GM12878 (cell line): Measurements from ENCODE around the gene STXBP5. TPM values are rescaled to one million over a fixed set of nuclear protein-coding genes. Genes with fewer than 3 reads are reported as not detected.

ENCODE experiments used
- ATAC-seq: fragments of 200-7000 bp; cut with Tn5 transposase; 3 replicates; pipeline ENCODE4 v1.9.1; 2020; ENCODE audit warnings: mild to moderate bottlenecking, moderate library complexity
- BruUV-seq: library from RNA; stranded (reverse); fragments of 400-500 nt; replicated peaks from 2 replicates; lab custom pipeline; 2021; lab: Mats Ljungman, UMichigan
- CTCF ChIA-PET: fragments of 300-600 bp; sonication (Branson Sonifier 250); formaldehyde crosslinking; extraction: SDS; loops from one replicate; lab custom pipeline; 2021; ENCODE audit warnings: inconsistent platforms; lab: Yijun Ruan, JAX
- POLR2A ChIA-PET: fragments of 350-600 bp; formaldehyde crosslinking; extraction: SDS; loops from one replicate; lab custom pipeline; 2021; ENCODE audit warnings: inconsistent platforms; lab: Charles Lee
- RAD21 ChIA-PET: fragments of 300-600 bp; sonication (Branson Sonifier 250); formaldehyde crosslinking; loops from one replicate; lab custom pipeline; 2023; ENCODE audit warnings: antibody characterized with exemption; ENCODE audit not compliant: unreplicated experiment; lab: Charles Lee
- SMC1A ChIA-PET: fragments of 300-600 bp; sonication (Branson Sonifier 250); formaldehyde crosslinking; loops from one replicate; lab custom pipeline; 2023; ENCODE audit not compliant: unreplicated experiment, uncharacterized antibody; lab: Charles Lee
- DNase-seq: peaks from one replicate; pipeline ENCODE4 v3.0.0-alpha.2; 2011; ENCODE audit warnings: low read depth, low spot score
- FAIRE-seq: peaks from 3 replicates; lab custom pipeline; 2011; peaks lifted over from hg19 to GRCh38; lab: Jason Lieb, UNC
- H2AFZ ChIP-seq: 2 replicates; pipeline ENCODE4 v1.6.0; 2011; ENCODE audit warnings: low read depth, low read length, control low read depth; ENCODE audit not compliant: control insufficient read depth
- H3K27ac ChIP-seq: 2 replicates; pipeline ENCODE4 v1.5.1; 2011; ENCODE audit warnings: control low read depth; ENCODE audit not compliant: control insufficient read depth, insufficient read depth
- H3K27me3 ChIP-seq, 2 experiments: replicated peaks in 1 of 2; 2 replicates each; pipeline versions ENCODE4 v1.6.0 to v1.6.1; 2011; ENCODE audit warnings: low read length in 1 of 2; ENCODE audit not compliant: control insufficient read depth in 2 of 2, insufficient read depth in 2 of 2
- H3K36me3 ChIP-seq, 2 experiments: 2 replicates each; pipeline ENCODE4 v1.5.1; 2011; ENCODE audit warnings: low read length in 1 of 2; ENCODE audit not compliant: control insufficient read depth in 2 of 2, insufficient read depth in 2 of 2
- H3K4me1 ChIP-seq: 2 replicates; pipeline ENCODE4 v1.6.1; 2011; ENCODE audit warnings: mild to moderate bottlenecking, low read length, moderate library complexity, mixed read lengths; ENCODE audit not compliant: control insufficient read depth, insufficient read depth
- H3K4me2 ChIP-seq: 2 replicates; pipeline ENCODE4 v1.6.0; 2011; ENCODE audit warnings: control low read depth; ENCODE audit not compliant: control insufficient read depth, insufficient read depth
- H3K4me3 ChIP-seq: fragments of 200-600 bp; sonication (generic); 2 replicates; pipeline ENCODE4 v1.5.1; 2016
- H3K79me2 ChIP-seq: 2 replicates; pipeline ENCODE4 v1.6.0; 2011; ENCODE audit warnings: low read length; ENCODE audit not compliant: control insufficient read depth, insufficient read depth
- H3K9ac ChIP-seq: 2 replicates; pipeline ENCODE4 v1.8.0; 2011; ENCODE audit warnings: low read length, control low read depth, mixed read lengths; ENCODE audit not compliant: control insufficient read depth, insufficient read depth
- H3K9me3 ChIP-seq: replicated peaks from 3 replicates; pipeline ENCODE4 v1.5.1; 2011; ENCODE audit warnings: mild to moderate bottlenecking, low read length; ENCODE audit not compliant: control insufficient read depth, insufficient read depth
- H4K20me1 ChIP-seq: 2 replicates; pipeline ENCODE4 v1.6.0; 2011; ENCODE audit not compliant: control insufficient read depth, insufficient read depth
- BCL11A ChIP-seq: IDR thresholded peaks from 2 replicates; pipeline ENCODE4 v1.6.1; 2011; ENCODE audit warnings: low read depth, low read length
- BRCA1 ChIP-seq: IDR thresholded peaks from 2 replicates; pipeline ENCODE4 v1.6.1; 2011; ENCODE audit warnings: low read depth, low read length, improper control_type of control experiment
- EP300 ChIP-seq, 2 experiments: fragments of 150-350 bp in 1 of 2; IDR thresholded peaks; 2 replicates each; pipeline ENCODE4 v1.6.1; 2011 to 2012; ENCODE audit warnings: low read depth in 2 of 2, low read length in 2 of 2, borderline replicate concordance in 1 of 2, improper control_type of control experiment in 1 of 2, inconsistent platforms in 1 of 2; ENCODE audit not compliant: control insufficient read depth in 1 of 2
- FOS ChIP-seq: IDR thresholded peaks from 3 replicates; pipeline ENCODE4 v1.6.1; 2011; ENCODE audit warnings: borderline replicate concordance; ENCODE audit not compliant: insufficient read length; ENCODE audit errors: extremely low read depth
- IKZF1 ChIP-seq: fragments of 450-650 bp; conservative IDR thresholded peaks from 2 replicates; pipeline ENCODE4 v1.6.1; 2017; ENCODE audit warnings: antibody characterized with exemption, mild to moderate bottlenecking
- IKZF2 ChIP-seq, 2 experiments: fragments of 450-650 bp; IDR thresholded peaks; 2 replicates each; pipeline ENCODE4 v1.6.1; 2017; ENCODE audit warnings: mild to moderate bottlenecking in 2 of 2, moderate library complexity in 2 of 2
- JUNB ChIP-seq: IDR thresholded peaks from 2 replicates; pipeline ENCODE4 v1.6.1; 2016; ENCODE audit warnings: antibody characterized with exemption, mild to moderate bottlenecking
- NR2C1 ChIP-seq: fragments of 450-650 bp; IDR thresholded peaks from 2 replicates; pipeline ENCODE4 v1.6.1; 2017; ENCODE audit warnings: antibody characterized with exemption, mild to moderate bottlenecking, moderate library complexity
- SMARCA5 ChIP-seq: fragments of 450-650 bp; IDR thresholded peaks from 2 replicates; pipeline ENCODE4 v1.6.1; 2017; ENCODE audit warnings: mild to moderate bottlenecking
- ZSCAN29 ChIP-seq: fragments of 450-650 bp; IDR thresholded peaks from 2 replicates; pipeline ENCODE4 v1.6.1; 2017; ENCODE audit warnings: mild to moderate bottlenecking, moderate library complexity
- WGBS: methylation state at CpG from one replicate; pipeline ENCODE4 v1.1.6; 2016; ENCODE audit warnings: low lambda C conversion rate; ENCODE audit not compliant: insufficient replicate concordance, insufficient coverage; ENCODE audit errors: missing lambda C conversion rate; 5-methylcytosine and 5-hydroxymethylcytosine counted together
- in situ Hi-C: fragments of 300-500 bp; cut with MboI; formaldehyde crosslinking; loops from 9 replicates; pipeline ENCODE4 v1.14.3; 2018; ENCODE audit warnings: mixed read lengths
- intact Hi-C: fragments of 100-400 bp; cut with micrococcal nuclease; formaldehyde crosslinking; loops from one replicate; pipeline ENCODE4 v1.14.2; 2022; ENCODE audit not compliant: unreplicated experiment
- polyA plus RNA-seq, 11 experiments: library from polyadenylated mRNA; depleted of rRNA in 4 of 11; unstranded in 6 of 11; stranded (reverse) in 5 of 11; fragments of >200 nt; fragmentation: Nextera tagmentation in 4 of 11; fragmentation: Illumina TruSeq in 1 of 11; extraction: Ambion mirVana in 4 of 11; extraction: Trizol in 1 of 11; gene quantifications; 1 replicate in 1 of 11; 2 replicates in 10 of 11; pipeline versions ENCODE4 v1.2.1 to v1.2.3, GENCODE V29; 2011 to 2016; ENCODE audit warnings: inconsistent platforms in 2 of 11, missing spikeins in 2 of 11, low read depth in 1 of 11
- total RNA-seq, 4 experiments: library from RNA; depleted of rRNA in 3 of 4; stranded (reverse); fragments of >200 nt in 3 of 4; fragmentation: Illumina TruSeq in 1 of 4; extraction: Trizol in 1 of 4; gene quantifications; 2 replicates each; pipeline versions ENCODE4 v1.2.1 to v1.2.3, GENCODE V29; 2013 to 2021
- TF ChIP-seq, protein P1 (sequence below): fragments of 450-650 bp; IDR thresholded peaks from 2 replicates; pipeline ENCODE4 v1.6.1; 2016; ENCODE audit warnings: mild to moderate bottlenecking
- TF ChIP-seq, protein P2 (sequence below): IDR thresholded peaks from 2 replicates; pipeline ENCODE4 v1.6.1; 2012; ENCODE audit warnings: low read length, inconsistent platforms

The STXBP5 gene
- total and polyA plus RNA-seq, 10 of the 15 experiments (the other 5 are each of a cell fraction or from before 2014, with no cell fraction given), result 1.4 to 13.2 (median 8.4) TPM

DNA sequence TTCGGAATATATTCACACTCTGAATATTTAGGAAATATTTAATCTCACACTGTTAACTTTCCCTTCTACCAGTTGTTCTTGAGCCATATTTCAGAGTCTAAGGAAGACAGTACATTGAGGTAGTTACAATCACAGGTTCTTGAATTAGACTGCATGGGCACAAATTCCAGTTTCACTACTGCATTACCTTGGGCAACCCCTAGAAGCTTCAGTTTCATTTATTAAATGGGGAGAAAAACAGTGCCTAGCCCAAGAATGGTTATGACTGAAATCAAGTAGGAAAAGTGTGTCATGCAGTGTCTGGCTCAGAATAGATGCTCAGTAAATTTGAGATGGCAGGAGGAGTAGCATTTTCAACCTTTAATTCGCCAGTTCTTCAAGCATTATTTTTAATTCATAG lies 179.8 kb downstream of the STXBP5 start:
- H3K36me3 ChIP-seq, result peaks cover 0 to 3% of the 10 kb centered on the region in 2 experiments; a peak in 1 of 4 replicates
- no peak overlapping the region for H2AFZ ChIP-seq
- in situ Hi-C loops, result no loop called here
- H3K9ac ChIP-seq, result no peak overlapping the region
- WGBS, result 98% methylated on average over 2 of the region's 2 CpGs
- ChIA-PET SMC1A (no interaction called here), RAD21 (no interaction called here), POLR2A (no interaction called here), CTCF (interaction anchor here (0.7 to 2.1 kb wide), 5 partner anchors 11 to 442 kb away, joined by 3 to 4 read pairs (median 4); no protein-coding TSS in a partner anchor)
- H3K79me2 ChIP-seq, result no peaks in the 10 kb centered on the region
- no peak overlapping the region for H3K4me3 ChIP-seq
- FAIRE-seq, result no peak
- peaks cover 3% of the 10 kb centered on the region; the same call in 1 of the 2 replicates for H3K4me1 ChIP-seq
- intact Hi-C loops, result loop anchor here (10.0 kb wide), 2 partner anchors 179 to 529 kb away; partner anchors contain the start of gene STXBP5
- peak; percentile 83 for ATAC-seq
- TF ChIP-seq FOS (no peak), IKZF2 (IDR thresholded peaks at IDR 0.05) (peak in 1 of 2 experiments; percentile 13; a peak in 2 of 4 replicates)
- TF ChIP-seq, all 136 proteins: peak for 1
- no TSS peak for BruUV-seq
- H3K9me3 ChIP-seq, result no peaks in the 10 kb centered on the region; the same call in 2 of the 3 replicates
- no peaks in the 10 kb centered on the region for H3K27me3 ChIP-seq
- no peak for DNase-seq
- no peak overlapping the region for H3K4me2 ChIP-seq
- no peaks in the 10 kb centered on the region for H4K20me1 ChIP-seq
- H3K27ac ChIP-seq, result no peak overlapping the region

DNA sequence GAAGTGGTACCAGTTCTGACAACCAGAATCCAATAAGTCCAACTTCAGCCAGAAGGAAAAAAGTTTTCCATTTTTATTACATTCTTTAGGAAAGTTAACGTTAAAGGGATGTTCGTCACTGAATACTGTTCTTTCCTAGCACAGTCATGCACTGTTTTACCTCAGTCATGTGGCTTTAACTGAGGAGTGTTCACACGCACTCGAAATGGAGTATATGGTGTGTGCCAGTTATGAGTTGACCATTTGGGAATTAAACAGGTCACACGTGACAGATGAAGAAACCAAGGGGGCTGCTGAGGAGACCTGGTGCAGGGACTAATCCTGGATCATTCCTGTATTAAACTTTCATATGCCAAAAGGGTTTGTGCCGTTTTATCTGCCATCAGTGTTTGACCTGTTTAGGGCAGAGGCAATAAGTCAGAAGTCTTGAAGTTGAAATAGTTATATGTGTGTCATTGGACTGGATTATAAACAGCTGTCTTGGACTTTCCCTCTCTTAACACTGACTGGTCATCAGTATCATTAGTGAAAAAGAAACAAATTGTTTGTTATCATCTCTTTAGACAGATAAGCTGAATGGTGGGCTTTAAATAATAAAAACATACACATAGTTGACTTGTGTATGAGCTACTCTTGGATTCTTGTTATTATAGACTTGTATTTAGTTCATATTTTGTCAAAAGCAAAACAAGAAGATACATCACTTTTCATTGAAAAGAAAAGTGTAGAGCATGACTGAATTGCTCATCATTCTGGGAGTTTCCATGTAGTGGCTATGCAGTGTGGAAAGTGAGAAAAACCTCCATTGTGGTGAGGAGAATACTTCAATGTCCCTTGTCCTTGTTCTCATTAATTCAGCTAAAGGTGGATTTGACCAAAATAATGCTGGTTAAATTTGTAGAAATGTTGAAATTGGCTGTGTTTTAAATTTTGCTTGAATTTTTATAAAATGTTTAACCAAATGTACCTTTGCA lies 180.8 kb downstream of the STXBP5 start:
- ChIA-PET SMC1A (no interaction called here), RAD21 (interaction anchor here (1.2 kb wide), 1 partner anchor 10 kb away, joined by 3 read pairs; no protein-coding TSS in a partner anchor), CTCF (interaction anchor here (0.7 to 1.6 kb wide), 2 partner anchors 12 to 182 kb away, joined by 3 to 4 read pairs; no protein-coding TSS in a partner anchor), POLR2A (no interaction called here)
- Histone ChIP-seq H3K4me3 (no peak overlapping the region), H3K4me1 (peaks cover 3% of the 10 kb centered on the region; the same call in 1 of the 2 replicates), H2AFZ (no peak overlapping the region; the same call in none of the 2 replicates), H3K36me3 (peaks cover 0 to 3% of the 10 kb centered on the region in 2 experiments; a peak in 1 of 4 replicates), H4K20me1 (no peaks in the 10 kb centered on the region), H3K27me3 (no peaks in the 10 kb centered on the region), H3K4me2 (no peak overlapping the region), H3K9me3 (no peaks in the 10 kb centered on the region; the same call in 2 of the 3 replicates), H3K9ac (no peak overlapping the region), H3K79me2 (no peaks in the 10 kb centered on the region), H3K27ac (peak overlapping the region; percentile 26; the same call in 1 of the 2 replicates)
- DNase-seq, result no peak
- ATAC-seq, result peak; percentile 89
- intact Hi-C loops, result loop anchor here (10.0 kb wide), 2 partner anchors 180 to 530 kb away; partner anchors contain the start of gene STXBP5
- WGBS, result 57% methylated on average over 6 of the region's 6 CpGs
- no peak for FAIRE-seq
- BruUV-seq, result no TSS peak
- in situ Hi-C loops, result no loop called here
- TF ChIP-seq, protein P1, sequence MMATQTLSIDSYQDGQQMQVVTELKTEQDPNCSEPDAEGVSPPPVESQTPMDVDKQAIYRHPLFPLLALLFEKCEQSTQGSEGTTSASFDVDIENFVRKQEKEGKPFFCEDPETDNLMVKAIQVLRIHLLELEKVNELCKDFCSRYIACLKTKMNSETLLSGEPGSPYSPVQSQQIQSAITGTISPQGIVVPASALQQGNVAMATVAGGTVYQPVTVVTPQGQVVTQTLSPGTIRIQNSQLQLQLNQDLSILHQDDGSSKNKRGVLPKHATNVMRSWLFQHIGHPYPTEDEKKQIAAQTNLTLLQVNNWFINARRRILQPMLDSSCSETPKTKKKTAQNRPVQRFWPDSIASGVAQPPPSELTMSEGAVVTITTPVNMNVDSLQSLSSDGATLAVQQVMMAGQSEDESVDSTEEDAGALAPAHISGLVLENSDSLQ, result no peak
- TF ChIP-seq NR2C1 (peak; percentile 27; the same call in 1 of the 2 replicates), JUNB (peak; percentile 4; the same call in 1 of the 2 replicates), IKZF1 (0 out of 2 replicates have a peak, but pooled peaks have one; percentile 36), BRCA1 (no peak), EP300 (IDR thresholded peaks at IDR 0.05; ENCODE audit: borderline replicate concordance in 1 of 2, control insufficient read depth in 1 of 2, low read depth in 2 of 2, low read length in 2 of 2) (peak in 1 of 2 experiments; percentile 49; a peak in 1 of 4 replicates), BCL11A (no peak), SMARCA5 (no peak), ZSCAN29 (peak; percentile 68; the same call in 1 of the 2 replicates)
- TF ChIP-seq, protein P2, sequence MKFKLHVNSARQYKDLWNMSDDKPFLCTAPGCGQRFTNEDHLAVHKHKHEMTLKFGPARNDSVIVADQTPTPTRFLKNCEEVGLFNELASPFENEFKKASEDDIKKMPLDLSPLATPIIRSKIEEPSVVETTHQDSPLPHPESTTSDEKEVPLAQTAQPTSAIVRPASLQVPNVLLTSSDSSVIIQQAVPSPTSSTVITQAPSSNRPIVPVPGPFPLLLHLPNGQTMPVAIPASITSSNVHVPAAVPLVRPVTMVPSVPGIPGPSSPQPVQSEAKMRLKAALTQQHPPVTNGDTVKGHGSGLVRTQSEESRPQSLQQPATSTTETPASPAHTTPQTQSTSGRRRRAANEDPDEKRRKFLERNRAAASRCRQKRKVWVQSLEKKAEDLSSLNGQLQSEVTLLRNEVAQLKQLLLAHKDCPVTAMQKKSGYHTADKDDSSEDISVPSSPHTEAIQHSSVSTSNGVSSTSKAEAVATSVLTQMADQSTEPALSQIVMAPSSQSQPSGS, result peak; percentile 46; the same call in 1 of the 2 replicates
